Measurements from ENCODE around the gene RAB33A.

- TF ChIP-seq, protein P1, sequence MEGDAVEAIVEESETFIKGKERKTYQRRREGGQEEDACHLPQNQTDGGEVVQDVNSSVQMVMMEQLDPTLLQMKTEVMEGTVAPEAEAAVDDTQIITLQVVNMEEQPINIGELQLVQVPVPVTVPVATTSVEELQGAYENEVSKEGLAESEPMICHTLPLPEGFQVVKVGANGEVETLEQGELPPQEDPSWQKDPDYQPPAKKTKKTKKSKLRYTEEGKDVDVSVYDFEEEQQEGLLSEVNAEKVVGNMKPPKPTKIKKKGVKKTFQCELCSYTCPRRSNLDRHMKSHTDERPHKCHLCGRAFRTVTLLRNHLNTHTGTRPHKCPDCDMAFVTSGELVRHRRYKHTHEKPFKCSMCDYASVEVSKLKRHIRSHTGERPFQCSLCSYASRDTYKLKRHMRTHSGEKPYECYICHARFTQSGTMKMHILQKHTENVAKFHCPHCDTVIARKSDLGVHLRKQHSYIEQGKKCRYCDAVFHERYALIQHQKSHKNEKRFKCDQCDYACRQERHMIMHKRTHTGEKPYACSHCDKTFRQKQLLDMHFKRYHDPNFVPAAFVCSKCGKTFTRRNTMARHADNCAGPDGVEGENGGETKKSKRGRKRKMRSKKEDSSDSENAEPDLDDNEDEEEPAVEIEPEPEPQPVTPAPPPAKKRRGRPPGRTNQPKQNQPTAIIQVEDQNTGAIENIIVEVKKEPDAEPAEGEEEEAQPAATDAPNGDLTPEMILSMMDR (IDR thresholded peaks at IDR 0.05) = no peak
- no peak for TF ChIP-seq POLR2A (IDR thresholded peaks at IDR 0.05)
- no peak for TF ChIP-seq EP300 (IDR thresholded peaks at IDR 0.05; ENCODE audit: low read depth)
These were observed 19.0 kb downstream of the RAB33A start for GRCh38 chrX:130190801-130191200.
